Non-pigmented ciliary epithelial cell (primary cell): ENCODE measurements around the gene TBCCD1.
"Not testable (repeated sequence)": the region's sequence is repeated elsewhere in the genome, so short reads cannot be mapped to it uniquely, and the experiment has no call there.

Source experiments
- DNase-seq: peaks from one replicate; pipeline ENCODE4 v3.0.0-alpha.2; 2010; ENCODE audit warnings: low read depth

TBCCD1 gene

DNA sequence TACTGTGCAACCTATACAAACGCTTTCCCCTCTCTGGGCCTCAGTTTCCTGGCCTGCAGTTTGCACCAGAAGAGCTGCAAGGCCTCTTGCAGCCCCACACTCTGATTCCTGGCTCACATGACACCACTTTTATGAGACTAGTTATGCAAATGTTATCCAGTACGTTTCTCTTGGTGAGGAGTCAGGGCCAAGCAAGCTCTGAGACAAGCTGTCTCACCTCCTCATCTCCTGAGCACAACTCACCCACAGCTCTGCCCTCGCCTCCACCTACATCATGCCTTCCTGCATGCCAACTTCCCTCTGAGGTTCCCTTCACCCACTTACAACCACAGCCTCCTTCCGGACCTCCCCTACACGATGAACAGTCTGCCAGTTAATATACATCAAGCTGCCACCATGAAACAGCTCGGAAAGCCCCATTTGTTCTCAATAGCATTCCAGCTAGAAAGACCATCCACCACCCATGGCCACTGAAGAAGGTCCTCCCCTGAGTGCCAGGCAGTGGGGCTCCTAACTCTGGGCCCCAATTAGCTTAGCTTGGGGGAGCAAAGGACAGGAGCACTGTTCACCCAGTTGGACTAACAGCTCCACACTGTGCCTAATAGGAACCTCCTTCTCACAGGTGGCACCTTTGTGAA, 48.0 kb downstream of the TBCCD1 start:
- DNase-seq = no peak

DNA sequence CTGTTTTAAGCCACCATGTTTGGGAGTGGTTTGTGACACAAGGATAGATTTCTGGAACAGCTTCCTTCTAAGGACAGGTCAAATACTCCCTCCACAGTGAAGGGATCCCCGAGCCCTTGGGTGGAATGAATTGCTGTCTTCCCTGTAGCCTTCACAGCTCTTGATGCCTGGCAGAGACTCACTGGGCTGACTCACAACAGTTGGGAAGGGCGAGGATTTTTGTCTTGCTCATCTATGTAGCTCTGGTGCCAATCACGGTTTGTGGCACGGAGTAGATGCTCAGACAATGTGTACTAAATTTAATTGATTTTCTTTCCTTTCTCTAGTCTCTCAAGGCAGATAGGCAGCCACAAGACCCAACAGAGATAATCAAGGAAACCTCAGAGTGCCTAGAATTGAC, 49.9 kb downstream of the TBCCD1 start:
- no peak for DNase-seq

DNA sequence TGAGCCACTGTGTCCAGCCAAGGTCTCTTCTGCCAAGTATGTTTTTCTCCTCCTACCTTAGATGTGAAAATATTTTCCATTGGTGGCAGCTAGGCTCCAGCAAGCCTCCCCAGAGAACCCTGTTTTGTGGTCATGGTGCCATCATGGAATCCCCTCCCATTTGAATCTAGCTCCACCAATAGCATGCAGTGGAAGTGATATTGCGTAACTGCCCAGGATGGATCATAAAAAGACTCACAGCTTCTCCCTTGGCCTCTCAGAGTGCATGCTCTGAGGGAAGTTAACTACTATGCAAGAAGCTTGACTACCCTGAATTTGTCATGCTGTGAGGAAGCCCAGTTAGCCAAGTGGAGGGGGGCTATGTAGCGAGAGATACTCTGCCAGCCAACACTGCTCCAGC, 50.5 kb downstream of the TBCCD1 start:
- no peak for DNase-seq

DNA sequence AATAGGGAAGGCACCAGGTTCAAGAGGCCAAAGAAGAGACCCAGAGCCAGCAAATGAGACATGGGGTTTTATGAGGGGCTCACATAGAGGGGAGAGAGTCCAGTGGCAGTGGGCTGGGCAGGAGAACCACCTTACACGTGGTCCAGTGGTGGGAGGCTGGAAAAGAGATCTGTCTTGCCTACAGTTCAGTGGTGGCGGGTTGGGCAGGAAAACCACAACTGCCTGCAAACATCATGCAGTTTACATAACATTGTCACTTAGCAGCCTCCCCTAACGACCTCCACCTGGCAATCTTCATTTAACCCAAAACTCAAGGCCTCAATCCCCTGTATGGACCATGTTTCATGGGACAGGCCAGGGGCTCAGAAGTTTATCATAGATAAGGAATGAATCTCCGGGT, 52.0 kb downstream of the TBCCD1 start:
- no peak for DNase-seq

DNA sequence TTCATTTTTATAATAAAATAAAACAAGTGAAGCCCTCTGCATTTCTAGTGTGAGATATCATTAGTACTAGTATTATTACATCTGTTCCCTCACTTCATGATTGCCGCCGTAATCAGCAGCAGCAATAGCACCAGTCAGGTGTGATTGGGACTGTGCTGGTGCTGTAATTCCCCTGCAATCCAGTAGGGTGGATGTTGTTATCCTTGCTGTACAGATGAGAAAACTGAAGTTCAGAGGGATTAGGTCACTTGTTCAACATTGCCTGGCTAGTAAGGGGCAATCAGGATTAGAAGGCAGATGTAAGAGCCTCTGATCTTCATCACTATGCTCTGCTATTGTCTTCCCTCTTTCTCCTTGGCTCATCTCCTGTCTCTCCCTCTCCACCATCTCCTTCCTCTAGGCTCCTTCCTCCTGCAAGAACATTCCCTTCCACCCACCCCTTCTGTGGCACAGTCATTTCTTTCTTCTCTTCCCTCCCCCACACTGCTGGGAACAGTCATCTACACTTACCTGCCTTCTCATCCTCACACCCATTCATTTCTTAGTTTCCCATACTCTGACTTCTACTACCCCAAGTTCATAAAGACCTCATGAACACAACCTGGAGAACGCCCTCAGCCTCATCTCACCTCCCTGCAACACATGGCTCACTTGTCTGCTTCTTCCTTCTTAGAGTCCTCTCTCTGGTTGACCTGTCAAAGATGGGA, 52.7 kb downstream of the TBCCD1 start:
- no peak for DNase-seq

DNA sequence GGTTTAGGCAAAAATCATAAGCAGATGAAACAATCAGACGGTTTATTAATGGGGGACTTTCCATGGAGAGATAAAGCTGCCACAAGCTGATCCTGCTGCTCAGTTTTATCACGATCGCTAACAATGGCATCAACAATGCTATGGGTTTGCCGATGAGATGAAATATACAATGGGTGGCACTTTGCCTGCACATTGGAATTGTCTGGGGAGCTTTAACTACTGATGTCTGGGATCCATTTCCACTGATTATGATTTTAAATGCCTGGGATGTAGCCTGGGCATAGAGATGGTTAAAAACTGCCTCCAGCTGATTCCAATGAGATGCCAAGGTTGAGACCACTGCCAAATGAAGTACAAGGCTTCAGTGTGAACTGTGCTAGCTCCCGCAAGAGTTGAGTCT, 53.8 kb downstream of the TBCCD1 start:
- DNase-seq = no peak

DNA sequence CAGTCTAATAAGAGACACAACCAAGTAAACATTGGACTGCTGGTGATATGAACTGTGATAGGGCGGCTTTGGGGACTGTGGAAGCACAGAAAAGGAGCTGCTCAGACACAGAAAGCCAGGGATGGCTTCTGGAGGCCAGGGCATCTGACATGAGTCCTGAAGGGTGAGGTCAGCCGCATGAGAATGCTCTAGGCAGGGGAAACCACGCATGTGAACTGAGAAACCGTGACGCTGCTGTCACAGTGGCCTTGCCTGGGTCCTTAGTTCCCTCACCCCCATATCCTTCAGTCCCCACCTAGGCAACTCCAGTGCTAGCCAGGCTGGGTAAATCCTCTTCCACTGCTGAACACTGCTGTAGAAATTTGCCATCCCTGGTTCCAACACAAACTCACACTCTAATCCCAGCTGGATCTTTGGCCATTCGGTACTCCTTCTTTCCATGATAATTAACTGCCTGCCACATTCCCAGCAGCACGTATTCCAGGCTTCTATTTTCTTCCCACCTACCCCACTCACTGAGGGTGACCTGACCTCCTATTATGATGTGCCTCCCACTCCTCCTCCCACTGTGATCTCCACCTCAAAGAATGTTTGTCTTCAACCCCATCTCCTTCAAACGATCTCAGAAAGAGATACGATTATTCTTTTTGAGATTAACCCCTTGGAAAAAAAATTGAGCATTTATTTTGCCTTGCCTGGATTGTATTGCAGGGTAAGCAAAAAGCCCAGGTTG, 54.4 kb downstream of the TBCCD1 start:
- DNase-seq = no peak

DNA sequence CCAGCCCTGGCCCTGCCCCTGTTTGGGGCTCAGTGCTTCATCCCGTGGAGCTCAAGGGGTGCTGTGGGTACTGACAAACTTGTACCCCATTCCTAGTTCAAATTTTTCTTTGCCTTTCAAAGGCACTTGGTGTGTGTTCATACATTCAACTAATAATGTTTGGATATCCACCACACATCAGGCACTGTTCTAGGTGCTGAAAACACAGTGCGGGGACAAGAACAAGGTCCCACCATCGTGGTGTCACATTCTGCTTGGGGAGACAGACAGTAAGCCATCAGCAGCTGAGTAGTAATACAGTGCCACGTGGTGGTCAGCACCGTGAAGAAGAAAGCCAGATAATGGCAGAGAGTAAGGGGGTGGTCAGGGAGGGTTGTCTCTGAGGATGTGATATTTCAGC, 55.4 kb downstream of the TBCCD1 start:
- DNase-seq = no peak

DNA sequence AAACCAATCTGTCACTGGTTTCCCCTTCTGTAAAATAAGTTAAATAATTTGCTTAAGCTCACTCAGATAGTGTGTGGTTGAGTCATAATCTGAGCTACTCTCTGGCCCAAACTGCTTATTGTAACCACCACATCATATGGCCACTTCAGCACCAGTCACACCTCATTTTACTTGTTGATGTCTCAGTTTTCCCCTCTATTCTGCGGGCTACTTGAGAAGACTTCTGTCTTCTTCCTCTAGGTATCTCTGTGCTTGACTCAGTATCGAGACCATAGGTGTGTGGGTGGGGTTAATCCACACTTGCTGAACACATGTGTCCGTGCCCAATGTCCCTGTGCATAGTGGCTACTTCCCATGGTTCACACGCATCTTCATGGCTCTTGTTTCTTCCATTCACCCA, 55.9 kb downstream of the TBCCD1 start:
- DNase-seq = no peak

DNA sequence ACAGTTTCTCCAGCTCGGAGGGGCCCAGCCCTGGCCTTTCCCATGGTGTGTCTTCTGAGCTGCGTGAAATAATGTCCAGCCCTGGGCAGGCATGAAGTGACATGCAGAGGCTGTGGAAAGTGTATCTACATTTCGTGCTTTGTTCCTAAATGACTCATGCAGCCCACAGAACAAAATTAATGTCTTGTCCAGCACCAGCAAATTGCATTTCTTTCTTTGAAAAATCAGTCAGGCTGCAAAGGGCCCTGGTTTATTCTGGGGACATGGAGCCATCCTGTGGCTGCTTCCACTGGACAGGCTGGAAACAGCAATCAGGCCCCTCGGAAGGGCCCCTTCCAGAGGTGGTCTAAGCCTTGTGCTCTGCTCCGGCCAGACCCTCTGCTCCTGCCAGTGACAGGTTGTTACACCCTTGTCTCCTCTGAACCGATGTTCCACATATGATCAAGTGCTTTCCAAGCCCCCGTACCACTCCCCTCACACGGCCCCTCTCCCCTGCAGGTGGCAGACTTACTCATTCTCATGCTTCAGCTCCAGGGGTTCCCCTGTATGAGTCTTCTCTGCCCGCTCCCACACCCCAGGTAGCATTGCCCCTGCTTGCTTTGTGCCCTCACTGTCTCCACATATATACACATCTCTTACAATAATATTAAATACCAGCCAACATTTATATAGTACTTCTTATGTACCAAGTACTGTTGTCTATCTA, 56.6 kb downstream of the TBCCD1 start:
- no peak for DNase-seq

DNA sequence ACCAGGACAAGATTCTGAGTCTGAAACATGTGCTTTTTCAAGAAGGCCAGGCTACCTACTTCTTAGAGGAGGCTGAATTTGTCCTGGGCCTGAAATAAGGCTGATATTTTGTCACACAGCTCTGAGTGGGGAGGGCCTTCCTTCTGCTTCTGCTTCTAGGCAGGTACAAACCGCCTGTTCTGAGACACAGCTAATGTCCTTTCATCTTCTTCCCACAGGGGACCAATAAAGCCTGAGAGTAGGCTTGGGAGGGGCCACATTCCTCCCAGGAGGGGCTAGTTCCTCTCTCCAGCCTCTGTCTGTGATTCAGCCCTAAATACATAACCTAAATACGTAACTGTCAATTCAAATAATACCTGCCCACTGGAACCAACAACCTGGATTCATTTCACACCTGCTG, 57.7 kb downstream of the TBCCD1 start:
- DNase-seq = no peak

DNA sequence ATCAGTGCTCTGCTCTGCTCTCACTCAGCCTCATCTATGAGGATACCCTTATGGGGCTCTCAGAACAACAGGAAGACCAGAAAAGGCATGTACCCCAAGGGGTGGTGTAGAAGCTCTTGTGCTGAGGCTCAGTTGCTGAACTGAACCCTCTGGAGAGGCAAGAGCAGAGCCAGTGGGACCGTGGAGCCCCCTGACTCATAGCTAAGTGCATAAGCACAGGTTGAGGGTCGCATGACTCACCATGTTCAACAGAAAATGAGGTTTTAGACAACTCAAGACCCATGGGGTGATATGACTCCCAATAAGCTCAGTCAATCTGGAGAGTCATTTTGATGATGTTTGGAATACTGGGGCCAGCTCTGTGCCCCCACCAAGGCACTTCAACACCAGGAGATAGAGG, 60.3 kb downstream of the TBCCD1 start:
- no peak for DNase-seq

DNA sequence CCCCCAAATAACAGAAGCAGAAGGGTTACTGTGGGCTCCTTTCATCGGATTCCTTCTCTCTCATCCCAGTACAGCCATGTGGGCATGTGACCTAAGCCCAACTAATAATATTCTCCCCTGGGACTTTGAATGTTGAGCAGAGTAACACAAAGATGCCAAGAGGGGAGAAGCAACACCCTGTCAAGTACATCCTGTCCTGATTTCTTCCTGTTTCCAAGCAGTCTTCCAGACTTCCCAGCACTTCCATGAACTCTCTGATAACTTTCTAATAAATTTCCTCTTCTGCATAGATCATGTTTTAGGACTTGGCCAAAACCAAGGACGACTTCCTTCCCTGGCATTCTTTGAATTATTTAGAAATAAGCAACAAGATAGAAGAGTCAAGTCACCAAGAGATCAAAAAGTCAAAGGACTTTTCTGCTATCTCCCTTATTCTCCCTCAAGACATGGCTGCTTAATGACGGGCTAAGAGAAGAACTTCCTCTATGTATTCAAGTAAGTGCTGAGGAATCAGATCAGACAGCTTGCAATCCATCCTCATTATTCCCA, 60.9 kb downstream of the TBCCD1 start:
- DNase-seq = no peak

DNA sequence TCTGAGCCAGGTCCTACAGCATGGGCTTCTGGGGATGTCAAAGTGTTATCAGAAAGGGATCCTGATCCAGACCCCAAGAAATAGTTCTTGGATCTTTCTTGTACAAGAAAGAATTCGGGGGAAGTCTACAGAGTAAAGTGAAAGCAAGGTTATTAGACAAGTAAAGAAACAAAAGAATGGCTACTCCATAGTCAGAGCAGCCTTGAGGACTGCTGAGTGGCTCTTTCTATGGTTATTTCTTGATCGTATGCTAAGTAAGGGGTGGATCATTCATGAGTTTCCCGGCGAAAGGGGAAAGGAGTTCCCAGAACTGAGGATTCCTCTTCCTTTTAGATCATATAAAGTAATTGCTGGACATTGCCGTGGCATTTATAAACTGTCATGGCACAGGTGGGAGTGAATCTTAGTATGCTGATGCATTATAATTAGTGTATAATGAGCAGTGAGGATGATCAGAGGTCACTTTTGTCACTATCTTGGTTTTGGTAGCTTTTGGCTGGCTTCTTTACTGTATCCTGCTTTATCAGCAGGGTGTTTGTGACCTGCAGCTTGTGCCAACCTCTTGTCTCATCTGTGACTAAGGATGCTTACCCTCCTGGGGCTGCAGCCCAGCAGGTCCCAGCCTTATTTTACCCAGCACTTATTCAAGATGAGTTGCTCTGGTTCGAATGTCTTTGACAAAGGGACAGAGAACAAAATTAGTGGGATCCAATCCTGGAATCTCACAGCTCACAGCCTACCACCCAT, 64.0 kb downstream of the TBCCD1 start:
- no peak for DNase-seq

DNA sequence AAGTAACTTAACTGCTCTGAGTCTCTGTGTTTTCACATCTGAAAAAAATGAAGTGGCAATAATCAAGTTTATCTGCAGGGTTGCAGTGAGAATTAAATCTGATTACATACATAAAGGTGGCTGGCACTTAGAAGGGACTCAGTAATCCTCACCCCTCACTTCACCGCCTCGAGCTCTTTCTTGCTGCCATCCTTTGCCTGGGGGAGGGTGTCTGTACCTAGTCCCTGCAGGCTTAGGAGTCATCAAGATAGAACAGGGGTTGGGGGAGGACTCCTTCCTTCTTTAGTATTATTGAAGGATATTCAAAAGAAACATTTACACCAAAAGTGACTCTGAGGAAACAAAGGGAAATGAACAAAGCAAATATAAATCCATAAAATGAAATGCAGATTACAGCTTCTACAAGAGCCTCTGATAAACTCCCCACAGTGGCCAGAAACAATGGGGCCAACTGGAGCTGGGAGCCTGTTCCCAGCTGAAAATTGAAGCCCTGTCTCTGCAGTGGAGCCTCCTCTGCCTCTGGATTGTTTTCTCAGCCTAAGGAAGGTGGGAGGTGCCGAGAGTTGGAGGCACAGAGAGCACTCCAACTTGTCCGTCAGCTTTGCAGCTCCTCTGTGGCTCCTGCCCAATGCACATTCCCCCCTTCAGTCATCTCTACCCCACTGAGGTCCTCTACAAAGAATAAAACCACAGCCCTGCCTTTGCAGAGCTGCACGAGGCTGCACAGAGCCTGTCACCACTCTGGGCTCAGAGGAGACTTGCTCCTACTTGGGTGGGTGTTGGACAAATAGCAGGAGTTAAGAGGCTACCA, 64.8 kb downstream of the TBCCD1 start:
- DNase-seq = no peak

DNA sequence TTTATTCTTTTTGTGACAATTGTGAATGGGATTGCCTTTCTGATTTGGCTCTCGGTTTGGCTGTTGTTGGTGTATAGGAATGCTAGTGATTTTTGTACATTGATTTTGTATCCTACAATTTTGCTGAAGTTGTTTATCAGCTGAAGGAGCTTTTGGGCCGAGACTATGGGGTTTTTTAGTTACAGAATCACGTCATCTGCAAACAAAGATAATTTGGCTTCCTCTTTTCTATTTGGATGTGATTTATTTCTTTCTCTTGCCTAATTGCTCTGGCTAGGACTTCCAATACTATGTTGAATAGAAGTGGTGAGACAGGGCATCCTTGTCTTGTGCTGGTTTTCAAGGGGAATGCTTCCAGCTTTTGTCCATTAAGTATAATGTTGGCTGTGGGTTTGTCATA, 67.2 kb downstream of the TBCCD1 start:
- DNase-seq = not testable (repeated sequence)

DNA sequence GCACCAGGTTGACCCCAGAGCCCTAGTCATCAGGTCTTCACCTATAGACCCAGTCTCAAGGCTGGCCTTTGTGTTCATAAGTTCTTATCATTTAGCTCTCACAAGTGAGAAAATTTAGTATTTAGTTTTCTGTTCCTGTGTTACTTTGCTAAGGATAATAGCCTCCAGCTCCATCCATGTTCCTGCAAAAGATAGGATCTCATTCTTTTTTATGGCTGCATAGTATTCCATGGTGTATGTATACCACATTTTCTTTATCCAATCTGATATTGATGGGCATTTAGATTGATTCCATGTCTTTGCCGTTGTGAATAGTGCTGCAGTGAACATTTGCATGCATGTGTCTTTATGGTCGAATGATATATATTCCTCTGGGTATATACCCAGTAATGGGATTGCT, 69.1 kb downstream of the TBCCD1 start:
- DNase-seq = not testable (repeated sequence)

DNA sequence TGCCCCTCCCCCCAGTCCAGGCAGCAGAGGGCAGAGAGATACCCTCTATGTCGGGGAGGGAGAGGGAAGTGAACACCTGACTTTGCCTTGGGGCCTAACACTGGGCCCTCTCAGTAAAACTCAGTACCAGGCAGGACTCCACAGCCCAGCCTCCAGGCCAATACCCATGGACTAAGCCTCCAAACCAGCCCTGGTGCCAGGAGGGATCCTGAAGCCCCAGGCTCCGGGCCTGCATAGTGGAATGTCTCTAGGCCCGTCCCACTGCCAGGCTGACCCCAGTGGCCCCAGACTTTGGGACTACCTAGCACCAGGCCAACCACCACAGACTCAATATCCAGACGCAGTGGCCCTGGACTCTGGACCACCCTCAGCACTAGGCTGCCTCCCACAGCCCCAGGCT, 69.5 kb downstream of the TBCCD1 start:
- DNase-seq = no peak

DNA sequence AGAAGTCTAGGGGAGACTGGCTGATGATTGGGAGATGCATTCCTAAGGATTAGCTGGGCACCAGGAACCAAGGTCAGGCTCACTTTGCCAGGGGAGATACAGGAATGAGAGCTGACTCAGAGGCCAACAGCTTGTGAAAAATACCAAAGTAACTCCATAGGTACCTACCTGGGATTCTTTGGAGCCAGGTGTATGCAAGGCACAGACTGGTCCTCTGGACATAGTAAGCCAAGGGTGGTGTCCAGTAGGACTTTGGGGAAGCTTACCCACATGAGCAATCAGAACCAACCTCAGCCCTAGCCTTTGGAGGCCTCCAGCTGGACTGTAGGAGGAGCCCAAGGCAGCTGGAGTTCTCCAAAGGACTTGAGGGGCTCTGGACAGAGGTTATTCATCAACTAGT, 70.5 kb downstream of the TBCCD1 start:
- DNase-seq = no peak
